HG02938 (cell line): ENCODE measurements around the gene PIGN.

ENCODE experiments used
- ATAC-seq: cut with Tn5 transposase; IDR thresholded peaks from one replicate; pipeline ENCODE4 v1.9.1; 2021; ENCODE audit warnings: mild to moderate bottlenecking, moderate library complexity; ENCODE audit not compliant: unreplicated experiment

The PIGN gene

GRCh38 chr18:62018034-62018758 lies 168.7 kb downstream of the PIGN start:
- no peak for ATAC-seq

DNA sequence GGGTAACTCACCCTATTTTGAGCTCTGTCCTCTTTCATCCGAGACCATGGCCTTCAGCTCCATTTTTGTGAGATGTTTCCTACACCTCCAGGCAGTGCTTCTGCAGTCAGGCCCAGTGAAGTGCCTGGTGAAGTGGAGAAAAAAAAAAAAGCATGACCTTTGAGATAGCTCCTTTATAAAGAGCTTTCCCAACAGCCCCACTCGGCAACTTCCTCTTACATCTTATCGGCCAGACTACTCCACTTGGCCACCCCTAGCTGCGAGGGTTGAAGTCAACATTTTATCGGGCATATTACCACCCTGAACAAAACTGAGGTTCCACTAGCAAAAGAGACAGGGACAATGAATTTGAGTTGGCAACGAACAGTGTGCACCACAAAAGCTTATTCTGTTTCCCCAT lies 169.2 kb downstream of the PIGN start:
- ATAC-seq, result no peak

- ATAC-seq, result no peak
Observed at GRCh38 chr18:62011416-62011815, 175.4 kb downstream of the PIGN start.

- no peak for ATAC-seq
Observed at GRCh38 chr18:62009521-62009920, 177.3 kb downstream of the PIGN start.

- ATAC-seq, result no peak
Observed at GRCh38 chr18:62001396-62001795, 185.5 kb downstream of the PIGN start.

GRCh38 chr18:61998957-61999356 lies 187.9 kb downstream of the PIGN start:
- ATAC-seq, result no peak

DNA sequence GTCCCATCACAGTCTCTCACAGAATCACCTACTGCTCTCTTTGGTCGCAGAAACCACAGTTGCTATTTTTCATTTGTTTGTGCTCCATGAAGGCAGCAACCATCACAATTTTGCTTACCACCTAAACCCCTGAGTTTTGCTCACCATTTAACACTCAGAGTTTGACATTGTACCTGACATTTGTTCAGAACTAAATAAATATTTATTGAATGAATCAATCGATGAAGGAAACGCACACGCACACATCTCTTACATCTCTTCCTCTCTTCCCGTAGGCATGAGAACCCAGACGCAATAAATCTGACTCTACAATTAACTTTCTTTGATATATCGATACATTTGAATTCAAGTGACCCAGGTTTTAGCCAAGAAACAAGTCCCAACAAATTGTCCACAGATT lies 188.5 kb downstream of the PIGN start:
- ATAC-seq, result no peak

DNA sequence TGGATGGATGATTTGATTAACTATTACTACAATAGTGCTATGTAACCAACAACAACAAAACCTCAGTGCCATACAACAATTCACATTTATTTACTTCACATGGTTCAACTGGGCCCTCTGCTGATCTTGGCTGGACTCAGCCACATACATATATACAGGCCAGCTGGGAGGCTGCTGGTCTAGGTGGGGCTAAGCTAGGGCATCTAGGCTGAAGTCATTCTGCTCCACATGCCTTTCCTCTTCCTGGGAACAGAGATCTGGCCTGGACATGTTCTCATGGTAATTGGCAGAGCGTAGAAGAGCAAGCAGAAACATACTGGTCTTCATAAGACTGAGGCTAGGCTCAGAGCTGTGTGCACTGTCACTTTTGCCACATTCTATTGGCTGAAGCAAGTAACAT lies 191.2 kb downstream of the PIGN start:
- ATAC-seq, result no peak

- no peak for ATAC-seq
Observed at GRCh38 chr18:61993831-61994230, 193.0 kb downstream of the PIGN start.

DNA sequence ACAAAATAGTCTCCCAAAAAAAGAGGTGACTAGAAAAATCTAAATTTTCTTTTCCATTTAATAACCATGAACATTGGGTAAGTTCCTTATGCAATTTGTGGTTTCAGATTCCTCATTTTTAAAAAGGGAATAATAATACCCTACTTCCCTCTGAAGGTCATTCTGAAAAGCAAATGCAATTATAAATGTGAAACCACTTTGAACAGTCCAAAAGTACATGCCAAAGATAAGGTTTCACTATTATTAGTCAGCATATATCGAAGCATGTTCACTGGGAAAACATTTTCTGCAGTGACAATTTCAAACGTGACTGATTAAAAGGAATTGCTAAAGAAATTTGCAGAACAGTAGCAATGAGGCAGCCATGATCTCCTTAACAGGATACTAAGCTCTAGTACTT lies 193.9 kb downstream of the PIGN start:
- no peak for ATAC-seq

DNA sequence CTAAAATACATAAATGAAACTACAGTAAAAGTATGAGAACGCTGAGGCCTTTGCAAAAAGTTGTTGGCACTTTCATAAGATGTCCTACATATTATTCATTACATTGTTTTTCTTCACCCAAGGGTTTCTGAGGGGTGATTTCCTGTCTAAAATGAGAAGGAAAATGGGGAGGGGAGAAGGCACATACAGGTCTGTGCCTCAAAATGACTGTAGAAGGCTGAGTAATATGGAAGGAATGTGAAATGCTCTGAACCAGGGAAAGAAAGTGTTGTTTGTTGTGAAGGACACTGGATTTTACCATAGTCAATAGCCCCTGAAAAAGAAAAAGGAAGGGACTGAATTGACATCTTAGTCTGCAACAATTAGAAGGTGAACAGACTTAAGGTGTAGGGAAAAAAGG lies 194.6 kb downstream of the PIGN start:
- ATAC-seq, result no peak

- no peak for ATAC-seq
Observed at GRCh38 chr18:61991836-61992235, 195.0 kb downstream of the PIGN start.

DNA sequence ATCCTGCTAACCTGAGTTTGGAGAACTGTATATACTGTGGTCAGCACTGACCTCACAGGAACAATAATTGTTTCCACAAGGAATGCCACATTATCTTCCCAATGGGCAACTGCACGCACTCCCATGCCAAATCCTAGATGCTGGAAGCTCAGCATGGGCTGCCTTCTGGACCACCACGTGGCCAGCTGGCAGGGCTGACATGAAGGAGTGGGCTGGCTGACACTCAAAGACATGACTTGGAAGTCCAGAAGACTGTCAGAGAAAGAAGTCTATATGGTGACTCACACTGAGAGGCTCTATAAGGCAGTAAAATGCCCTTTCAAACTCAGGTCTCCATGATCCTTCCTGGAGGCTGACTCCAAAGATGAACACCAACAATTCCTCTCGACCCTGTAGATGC lies 195.7 kb downstream of the PIGN start:
- ATAC-seq, result no peak
